HCT116 (cell line): Measurements from ENCODE around the gene CFAP77. TPM values are rescaled to one million over a fixed set of nuclear protein-coding genes. Genes with fewer than 3 reads are reported as not detected.

Experiments used
- ATAC-seq: fragments of 200-7000 bp; cut with Tn5 transposase; 2 replicates; pipeline ENCODE4 v1.9.1; 2020; ENCODE audit warnings: mild to moderate bottlenecking, moderate library complexity
- BruUV-seq: library from RNA; stranded (reverse); fragments of 400-500 nt; replicated peaks from 2 replicates; lab custom pipeline; 2021; lab: Mats Ljungman, UMichigan
- CTCF ChIA-PET: fragments of 300-600 bp; sonication (Branson Sonifier 250); formaldehyde crosslinking; loops from one replicate; lab custom pipeline; 2021; ENCODE audit warnings: antibody characterized with exemption; lab: Charles Lee
- POLR2A ChIA-PET: fragments of 300-600, 350-600 bp; sonication (Branson Sonifier 250); formaldehyde crosslinking; loops from one replicate; lab custom pipeline; 2021; ENCODE audit warnings: antibody characterized with exemption; lab: Charles Lee
- RAD21 ChIA-PET, 2 experiments: fragments of 300-600 bp; sonication (Branson Sonifier 250); formaldehyde crosslinking; loops; one replicate each; lab custom pipeline; 2023; ENCODE audit warnings: low total read pairs in 2 of 2; ENCODE audit not compliant: uncharacterized antibody in 2 of 2, unreplicated experiment in 2 of 2, low non-redundant PET in 1 of 2; lab: Charles Lee
- DNase-seq: peaks from one replicate; pipeline ENCODE4 v3.0.0-alpha.2; 2010; ENCODE audit warnings: low read depth, low spot score
- H2AFZ ChIP-seq: fragments of 200-600 bp; shearing (Covaris generic), sonication (generic); 2 replicates; pipeline ENCODE4 v1.6.1; 2017; ENCODE audit warnings: low read depth, mixed run types, mixed read lengths, antibody characterized with exemption, low read length; ENCODE audit not compliant: poor library complexity, severe bottlenecking
- H3K27ac ChIP-seq: 2 replicates; pipeline ENCODE4 v1.5.1; 2012; ENCODE audit warnings: low read depth, low read length
- H3K27me3 ChIP-seq: fragments of 200-600 bp; sonication (generic); 2 replicates; pipeline ENCODE4 v1.6.1; 2016; ENCODE audit warnings: mixed run types, low read length, mixed read lengths; ENCODE audit not compliant: insufficient read depth
- H3K36me3 ChIP-seq, 2 experiments: fragments of 200-500 bp in 1 of 2; fragments of 200-600 bp in 1 of 2; sonication (Bioruptor generic) in 1 of 2; sonication (generic) in 1 of 2; 2 replicates each; pipeline versions ENCODE4 v1.5.1 to v1.6.1; 2014 to 2016; ENCODE audit warnings: low read length in 2 of 2, inconsistent platforms in 1 of 2, mixed read lengths in 1 of 2, mixed run types in 1 of 2; ENCODE audit not compliant: insufficient read depth in 2 of 2, control insufficient read depth in 1 of 2
- H3K4me1 ChIP-seq, 2 experiments: fragments of 200-600 bp in 1 of 2; sonication (generic) in 1 of 2; 2 replicates each; pipeline versions ENCODE4 v1.5.1 to v1.6.1; 2012 to 2017; ENCODE audit warnings: low read length in 2 of 2, inconsistent platforms in 1 of 2, mild to moderate bottlenecking in 1 of 2, mixed read lengths in 1 of 2, mixed run types in 1 of 2, moderate library complexity in 1 of 2; ENCODE audit not compliant: insufficient read depth in 2 of 2, control insufficient read depth in 1 of 2
- H3K4me2 ChIP-seq: fragments of 200-600 bp; sonication (generic); 2 replicates; pipeline ENCODE4 v1.6.1; 2017; ENCODE audit warnings: mixed run types, low read length, mixed read lengths
- H3K4me3 ChIP-seq, 2 experiments: fragments of 200-600 bp in 1 of 2; sonication (generic) in 1 of 2; replicated peaks in 1 of 2; 2 replicates each; pipeline ENCODE4 v1.5.1; 2011 to 2016; ENCODE audit warnings: low read length in 2 of 2, control low read depth in 1 of 2, low read depth in 1 of 2, mild to moderate bottlenecking in 1 of 2, mixed read lengths in 1 of 2, mixed run types in 1 of 2
- H3K79me2 ChIP-seq: fragments of 200-600 bp; sonication (generic); 2 replicates; pipeline ENCODE4 v1.6.1; 2017; ENCODE audit warnings: mild to moderate bottlenecking, mixed run types, low read length, moderate library complexity, mixed read lengths; ENCODE audit not compliant: insufficient read depth
- H3K9ac ChIP-seq: fragments of 200-600 bp; sonication (generic); 2 replicates; pipeline ENCODE4 v1.6.1; 2016; ENCODE audit warnings: low read length, mixed read lengths
- H3K9me2 ChIP-seq: fragments of 200-600 bp; sonication (generic), shearing (Covaris generic); 2 replicates; pipeline ENCODE4 v1.6.1; 2017; ENCODE audit warnings: mixed run types, mild to moderate bottlenecking, moderate library complexity; ENCODE audit not compliant: insufficient read depth
- H3K9me3 ChIP-seq, 2 experiments: fragments of 200-500 bp in 1 of 2; fragments of 200-600 bp in 1 of 2; sonication (Bioruptor generic) in 1 of 2; sonication (generic) in 1 of 2; 2 replicates each; pipeline ENCODE4 v1.6.1; 2014 to 2017; ENCODE audit warnings: low read length in 2 of 2, mixed read lengths in 2 of 2, inconsistent platforms in 1 of 2, low read depth in 1 of 2, mild to moderate bottlenecking in 1 of 2, mixed run types in 1 of 2, moderate library complexity in 1 of 2; ENCODE audit not compliant: control insufficient read depth in 1 of 2, insufficient read depth in 1 of 2
- H4K20me1 ChIP-seq: fragments of 200-600 bp; sonication (generic), shearing (Covaris generic); 2 replicates; pipeline ENCODE4 v1.6.1; 2017; ENCODE audit warnings: mixed run types, mild to moderate bottlenecking, moderate library complexity; ENCODE audit not compliant: insufficient read depth
- CBX3 ChIP-seq: IDR thresholded peaks from 2 replicates; pipeline ENCODE4 v1.6.1; 2012; ENCODE audit warnings: low read depth
- CEBPB ChIP-seq: IDR thresholded peaks from 2 replicates; pipeline ENCODE4 v1.6.1; 2012; ENCODE audit warnings: low read depth
- ELF1 ChIP-seq: IDR thresholded peaks from 2 replicates; pipeline ENCODE4 v1.6.1; 2012; ENCODE audit warnings: low read depth, borderline replicate concordance
- EZH2 ChIP-seq: fragments of 200-600 bp; sonication (generic); IDR thresholded peaks from 2 replicates; pipeline ENCODE4 v1.6.1; 2017; ENCODE audit warnings: antibody characterized with exemption, mixed run types
- EZH2phosphoT487 ChIP-seq: fragments of 200-600 bp; IDR thresholded peaks from 2 replicates; pipeline ENCODE4 v1.6.1; 2018; ENCODE audit warnings: antibody characterized with exemption, borderline replicate concordance
- FOSL1 ChIP-seq: IDR thresholded peaks from 2 replicates; pipeline ENCODE4 v1.6.1; 2012; ENCODE audit warnings: low read depth
- JUND ChIP-seq: IDR thresholded peaks from 2 replicates; pipeline ENCODE4 v1.6.1; 2012
- POLR2A ChIP-seq: IDR thresholded peaks from 2 replicates; pipeline ENCODE4 v1.7.0; 2011; ENCODE audit warnings: borderline replicate concordance; ENCODE audit not compliant: insufficient read depth, insufficient read length; ENCODE audit errors: extremely low read depth
- POLR2AphosphoS5 ChIP-seq: IDR thresholded peaks from 2 replicates; pipeline ENCODE4 v1.6.1; 2011; ENCODE audit warnings: mild to moderate bottlenecking, low read depth, low read length, moderate library complexity
- RAD21 ChIP-seq: IDR thresholded peaks from 2 replicates; pipeline ENCODE4 v1.6.1; 2012; ENCODE audit warnings: low read depth, mild to moderate bottlenecking
- REST ChIP-seq: IDR thresholded peaks from 2 replicates; pipeline ENCODE4 v1.6.1; 2012; ENCODE audit warnings: low read depth
- SIN3A ChIP-seq: IDR thresholded peaks from 2 replicates; pipeline ENCODE4 v1.6.1; 2012; ENCODE audit warnings: low read depth
- SP1 ChIP-seq: IDR thresholded peaks from 2 replicates; pipeline ENCODE4 v1.6.1; 2012; ENCODE audit warnings: low read depth
- SRF ChIP-seq: IDR thresholded peaks from 2 replicates; pipeline ENCODE4 v1.6.1; 2012; ENCODE audit warnings: low read depth
- TCF7L2 ChIP-seq: IDR thresholded peaks from 2 replicates; pipeline ENCODE4 v1.7.0; 2011; ENCODE audit warnings: borderline replicate concordance, inconsistent platforms; ENCODE audit not compliant: insufficient read depth, insufficient read length; ENCODE audit errors: extremely low read depth
- YY1 ChIP-seq: IDR thresholded peaks from 2 replicates; pipeline ENCODE4 v1.6.1; 2011; ENCODE audit warnings: low read length, low read depth, moderate library complexity, mild to moderate bottlenecking; ENCODE audit not compliant: insufficient replicate concordance; ENCODE audit errors: extremely low read depth
- ZFX ChIP-seq: fragments of 450-650 bp; IDR thresholded peaks from 2 replicates; pipeline ENCODE4 v1.6.1; 2017
- ZNF274 ChIP-seq: fragments of 200-500 bp; sonication (Bioruptor generic); IDR thresholded peaks from 2 replicates; pipeline ENCODE4 v1.6.1; 2014; ENCODE audit warnings: mild to moderate bottlenecking, low read depth, low read length, inconsistent platforms
- intact Hi-C: fragments of 100-400 bp; cut with micrococcal nuclease; formaldehyde crosslinking; loops from 2 replicates; pipeline ENCODE4 v1.10.0; 2022
- total RNA-seq: library from RNA; stranded (reverse); gene quantifications from one replicate; pipeline ENCODE4 v1.2.1, GENCODE V29; 2021; ENCODE audit not compliant: unreplicated experiment
- TF ChIP-seq, protein P1 (sequence below): IDR thresholded peaks from 2 replicates; pipeline ENCODE4 v1.6.1; 2012
- TF ChIP-seq, protein P2 (sequence below), 3 experiments: fragments of 200-600 bp in 1 of 3; sonication (generic) in 1 of 3; IDR thresholded peaks in 2 of 3; conservative IDR thresholded peaks in 1 of 3; 2 replicates each; pipeline ENCODE4 v1.5.1; 2012 to 2017; ENCODE audit warnings: low read depth in 2 of 3, low read length in 2 of 3, antibody characterized with exemption in 1 of 3, borderline replicate concordance in 1 of 3, control low read depth in 1 of 3, mild to moderate bottlenecking in 1 of 3, mixed read lengths in 1 of 3, mixed run types in 1 of 3, moderate library complexity in 1 of 3; ENCODE audit not compliant: insufficient read depth in 1 of 3

CFAP77 gene
- total RNA-seq, 1 experiment from 2014 or later = 0.98 TPM

GRCh38 chr9:132584601-132585560 is 174.9 kb downstream of the CFAP77 start:
- H3K79me2 ChIP-seq = no peaks in the 10 kb centered on the region
- DNase-seq = no peak
- peaks cover 0 to 9% of the 10 kb centered on the region in 2 experiments; a peak in 2 of 4 replicates for H3K4me1 ChIP-seq
- no peak overlapping the region for H3K27ac ChIP-seq
- no peak overlapping the region for H2AFZ ChIP-seq
- peak overlapping the region; percentile 16; the same call in 1 of the 2 replicates for H3K4me2 ChIP-seq
- no peaks in the 10 kb centered on the region for H3K9me2 ChIP-seq
- no TSS peak for BruUV-seq
- intact Hi-C loops = no loop called here
- RAD21 ChIA-PET = no interaction called here
- H3K9me3 ChIP-seq = no peaks in the 10 kb centered on the region
- no peak overlapping the region for H3K4me3 ChIP-seq
- TF ChIP-seq CBX3 (no peak), ELF1 (no peak), SRF (no peak), POLR2AphosphoS5 (no peak), RAD21 (no peak), TCF7L2 (no peak), YY1 (no peak), ZFX (no peak), POLR2A (no peak), SIN3A (no peak), ZNF274 (no peak), REST (no peak), CEBPB (no peak), FOSL1 (no peak), EZH2phosphoT487 (no peak), EZH2 (no peak), SP1 (no peak), JUND (no peak)
- TF ChIP-seq, protein P1, sequence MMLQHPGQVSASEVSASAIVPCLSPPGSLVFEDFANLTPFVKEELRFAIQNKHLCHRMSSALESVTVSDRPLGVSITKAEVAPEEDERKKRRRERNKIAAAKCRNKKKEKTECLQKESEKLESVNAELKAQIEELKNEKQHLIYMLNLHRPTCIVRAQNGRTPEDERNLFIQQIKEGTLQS = no peak
- TF ChIP-seq, protein P2, sequence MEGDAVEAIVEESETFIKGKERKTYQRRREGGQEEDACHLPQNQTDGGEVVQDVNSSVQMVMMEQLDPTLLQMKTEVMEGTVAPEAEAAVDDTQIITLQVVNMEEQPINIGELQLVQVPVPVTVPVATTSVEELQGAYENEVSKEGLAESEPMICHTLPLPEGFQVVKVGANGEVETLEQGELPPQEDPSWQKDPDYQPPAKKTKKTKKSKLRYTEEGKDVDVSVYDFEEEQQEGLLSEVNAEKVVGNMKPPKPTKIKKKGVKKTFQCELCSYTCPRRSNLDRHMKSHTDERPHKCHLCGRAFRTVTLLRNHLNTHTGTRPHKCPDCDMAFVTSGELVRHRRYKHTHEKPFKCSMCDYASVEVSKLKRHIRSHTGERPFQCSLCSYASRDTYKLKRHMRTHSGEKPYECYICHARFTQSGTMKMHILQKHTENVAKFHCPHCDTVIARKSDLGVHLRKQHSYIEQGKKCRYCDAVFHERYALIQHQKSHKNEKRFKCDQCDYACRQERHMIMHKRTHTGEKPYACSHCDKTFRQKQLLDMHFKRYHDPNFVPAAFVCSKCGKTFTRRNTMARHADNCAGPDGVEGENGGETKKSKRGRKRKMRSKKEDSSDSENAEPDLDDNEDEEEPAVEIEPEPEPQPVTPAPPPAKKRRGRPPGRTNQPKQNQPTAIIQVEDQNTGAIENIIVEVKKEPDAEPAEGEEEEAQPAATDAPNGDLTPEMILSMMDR (IDR thresholded peaks at IDR 0.05 in 2 of 3, conservative IDR thresholded peaks at IDR 0.05 in 1 of 3; ENCODE audit: borderline replicate concordance in 1 of 3, insufficient read depth in 1 of 3, low read depth in 2 of 3, low read length in 2 of 3) = no peak
- CTCF ChIA-PET = no interaction called here
- ATAC-seq = no peak
- POLR2A ChIA-PET = no interaction called here
- H3K27me3 ChIP-seq = no peaks in the 10 kb centered on the region
- no peak overlapping the region for H3K9ac ChIP-seq
- H3K36me3 ChIP-seq = no peaks in the 10 kb centered on the region
- no peaks in the 10 kb centered on the region for H4K20me1 ChIP-seq
